22Rv1 (cell line): ENCODE measurements around the gene HLA-DQA1.
"Not testable (repeated sequence)": the region's sequence is repeated elsewhere in the genome, so short reads cannot be mapped to it uniquely, and the experiment has no call there.

Source experiments
- CTCF ChIP-seq: fragments of 450-650 bp; IDR thresholded peaks from 2 replicates; pipeline ENCODE4 v1.5.1; 2017; ENCODE audit warnings: mild to moderate bottlenecking
- ZFX ChIP-seq: fragments of 450-650 bp; IDR thresholded peaks from 2 replicates; pipeline ENCODE4 v1.6.1; 2017; ENCODE audit warnings: antibody characterized with exemption, borderline replicate concordance

DNA sequence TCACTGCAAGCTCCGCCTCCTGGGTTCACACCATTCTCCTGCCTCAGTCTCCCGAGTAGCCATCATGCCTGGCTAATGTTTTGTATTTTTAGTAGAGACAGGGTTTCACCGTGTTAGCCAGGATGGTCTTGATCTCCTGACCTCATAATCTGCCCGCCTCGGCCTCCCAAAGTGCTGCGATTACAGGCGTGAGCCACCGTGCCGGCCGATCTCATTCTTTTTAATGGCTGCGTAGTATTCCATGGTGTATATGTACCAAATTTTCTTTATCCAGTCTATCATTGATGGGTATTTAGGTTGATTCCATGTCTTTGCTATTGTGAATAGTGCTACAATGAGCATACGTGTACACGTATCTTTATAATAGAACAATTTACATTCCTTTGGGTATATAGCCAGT lies 7.4 kb upstream of the HLA-DQA1 start:
- TF ChIP-seq CTCF, ZFX: not testable (repeated sequence)
